IMR-90 (cell line): ENCODE measurements around the gene CD28.

Experiments used
- BHLHE40 ChIP-seq: fragments of 150-350 bp; IDR thresholded peaks from 2 replicates; pipeline ENCODE4 v1.6.1; 2016; ENCODE audit warnings: mild to moderate bottlenecking, low read depth, low read length
- MAFK ChIP-seq: IDR thresholded peaks from 2 replicates; pipeline ENCODE4 v1.6.1; 2012; ENCODE audit warnings: low read depth, low read length, improper control_type of control experiment
- POLR2A ChIP-seq: IDR thresholded peaks from 2 replicates; pipeline ENCODE4 v1.6.1; 2012; ENCODE audit warnings: mild to moderate bottlenecking, low read depth, low read length
- TF ChIP-seq, protein P1 (sequence below): conservative IDR thresholded peaks from 2 replicates; pipeline ENCODE4 v1.5.1; 2012; ENCODE audit warnings: mild to moderate bottlenecking, low read depth, low read length, improper control_type of control experiment

DNA sequence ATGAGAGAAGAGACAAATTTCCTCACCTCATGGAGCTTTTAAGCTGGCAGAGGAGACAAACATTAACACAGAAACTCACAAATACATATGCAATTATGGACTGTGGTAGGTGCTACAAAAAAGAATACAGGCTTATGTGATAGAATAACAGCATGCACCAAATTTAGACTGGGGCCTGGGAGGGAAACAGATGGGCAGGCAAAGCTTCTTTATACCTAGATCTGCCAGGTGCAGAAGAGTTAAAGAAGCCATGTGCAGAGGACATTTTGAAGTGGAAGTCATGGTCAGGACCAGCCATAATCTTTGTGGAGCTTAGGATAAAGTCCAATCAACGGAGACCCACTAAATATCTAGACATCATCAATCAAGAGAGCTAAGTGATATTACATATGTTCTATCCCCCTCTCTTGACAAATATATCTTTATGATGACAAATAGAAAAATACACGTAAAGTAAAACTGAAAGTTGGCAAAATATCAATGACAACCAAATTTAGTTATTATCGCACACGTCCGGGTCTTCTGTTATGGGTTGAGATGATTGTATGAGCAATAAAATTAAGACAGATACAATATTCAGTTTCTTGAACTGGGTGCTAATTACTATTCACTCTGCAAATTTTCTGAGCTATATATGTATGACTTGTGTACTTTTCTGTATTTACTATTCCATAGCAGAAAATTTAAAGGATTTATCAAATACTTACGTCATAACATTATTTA is 44.1 kb downstream of the CD28 start:
- TF ChIP-seq, protein P1, sequence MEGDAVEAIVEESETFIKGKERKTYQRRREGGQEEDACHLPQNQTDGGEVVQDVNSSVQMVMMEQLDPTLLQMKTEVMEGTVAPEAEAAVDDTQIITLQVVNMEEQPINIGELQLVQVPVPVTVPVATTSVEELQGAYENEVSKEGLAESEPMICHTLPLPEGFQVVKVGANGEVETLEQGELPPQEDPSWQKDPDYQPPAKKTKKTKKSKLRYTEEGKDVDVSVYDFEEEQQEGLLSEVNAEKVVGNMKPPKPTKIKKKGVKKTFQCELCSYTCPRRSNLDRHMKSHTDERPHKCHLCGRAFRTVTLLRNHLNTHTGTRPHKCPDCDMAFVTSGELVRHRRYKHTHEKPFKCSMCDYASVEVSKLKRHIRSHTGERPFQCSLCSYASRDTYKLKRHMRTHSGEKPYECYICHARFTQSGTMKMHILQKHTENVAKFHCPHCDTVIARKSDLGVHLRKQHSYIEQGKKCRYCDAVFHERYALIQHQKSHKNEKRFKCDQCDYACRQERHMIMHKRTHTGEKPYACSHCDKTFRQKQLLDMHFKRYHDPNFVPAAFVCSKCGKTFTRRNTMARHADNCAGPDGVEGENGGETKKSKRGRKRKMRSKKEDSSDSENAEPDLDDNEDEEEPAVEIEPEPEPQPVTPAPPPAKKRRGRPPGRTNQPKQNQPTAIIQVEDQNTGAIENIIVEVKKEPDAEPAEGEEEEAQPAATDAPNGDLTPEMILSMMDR: no peak
- no peak for TF ChIP-seq MAFK
- TF ChIP-seq POLR2A: no peak
- TF ChIP-seq BHLHE40: no peak
